Measurements from ENCODE around the gene IRGQ. TPM values are rescaled to one million over a fixed set of nuclear protein-coding genes. Genes with fewer than 3 reads are reported as not detected.
"Not testable (repeated sequence)": the region's sequence is repeated elsewhere in the genome, so short reads cannot be mapped to it uniquely, and the experiment has no call there.

The IRGQ gene
- total RNA-seq, 1 donor from 2014 or later: 19.5 TPM

GRCh38 chr19:43552616-43553015, 43.3 kb downstream of the IRGQ start:
- DNase-seq (ENCODE audit: low read depth) (no peak), FAIRE-seq (no peak)
- H3K4me3 ChIP-seq (ENCODE audit: low read depth, low read length): no peak overlapping the region
- no peak for TF ChIP-seq CTCF (IDR thresholded peaks at IDR 0.05; ENCODE audit: insufficient read depth, low read length, severe bottlenecking)
- no peaks in the 10 kb centered on the region for H3K27me3 ChIP-seq (ENCODE audit: control insufficient read depth, insufficient read depth, low read length)
- peaks cover 24% of the 10 kb centered on the region for H3K36me3 ChIP-seq (ENCODE audit: control insufficient read depth, insufficient read depth, low read length)

DNA sequence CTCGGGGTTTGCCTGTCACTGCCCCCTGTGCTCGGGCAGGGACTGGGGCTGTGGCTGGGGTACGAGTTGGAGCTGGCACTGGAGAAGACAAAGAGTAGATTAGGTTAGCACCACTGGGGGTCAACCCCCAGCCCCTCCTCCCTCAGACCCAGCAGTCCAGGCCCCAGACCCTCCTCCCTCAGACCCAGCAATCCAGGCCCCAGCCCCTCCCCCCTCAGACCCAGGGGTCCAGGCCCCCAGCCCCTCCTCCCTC, 43.8 kb downstream of the IRGQ start:
- FAIRE-seq: no peak
- Histone ChIP-seq H3K4me3 (ENCODE audit: low read depth, low read length) (no peak overlapping the region), H3K27me3 (ENCODE audit: control insufficient read depth, insufficient read depth, low read length) (no peaks in the 10 kb centered on the region), H3K36me3 (ENCODE audit: control insufficient read depth, insufficient read depth, low read length) (peaks cover 24% of the 10 kb centered on the region)
- no peak for TF ChIP-seq CTCF (IDR thresholded peaks at IDR 0.05; ENCODE audit: insufficient read depth, low read length, severe bottlenecking)
- no peak for DNase-seq (ENCODE audit: low read depth)

GRCh38 chr19:43551399-43552197, 44.3 kb downstream of the IRGQ start:
- FAIRE-seq: peak; percentile 60
- no peak overlapping the region for H3K4me3 ChIP-seq (ENCODE audit: low read depth, low read length)
- DNase-seq (ENCODE audit: low read depth): no peak
- no peak for TF ChIP-seq CTCF (IDR thresholded peaks at IDR 0.05; ENCODE audit: insufficient read depth, low read length, severe bottlenecking)
- no peaks in the 10 kb centered on the region for H3K27me3 ChIP-seq (ENCODE audit: control insufficient read depth, insufficient read depth, low read length)
- peaks cover 25% of the 10 kb centered on the region for H3K36me3 ChIP-seq (ENCODE audit: control insufficient read depth, insufficient read depth, low read length)

DNA sequence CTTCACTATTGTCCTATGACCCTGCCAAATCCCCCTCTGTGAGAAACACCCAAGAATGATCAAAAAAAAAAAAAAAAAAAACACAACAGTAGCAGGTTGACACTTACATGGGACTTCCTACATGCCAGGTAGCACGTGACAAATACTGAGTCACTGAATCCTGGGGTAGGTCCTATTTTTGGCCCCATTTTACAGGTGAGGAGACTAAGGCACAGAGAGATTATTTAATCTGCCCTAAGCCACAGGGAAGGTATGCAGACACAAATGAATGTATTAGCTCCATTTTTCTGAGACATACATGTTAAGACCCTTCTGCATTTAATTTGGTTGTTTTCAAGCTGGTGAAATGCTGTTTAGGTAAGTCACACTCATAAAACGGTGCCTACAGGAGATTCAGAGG, 47.2 kb downstream of the IRGQ start:
- Histone ChIP-seq H3K4me3 (ENCODE audit: low read depth, low read length) (no peak overlapping the region), H3K27me3 (ENCODE audit: control insufficient read depth, insufficient read depth, low read length) (no peaks in the 10 kb centered on the region), H3K36me3 (ENCODE audit: control insufficient read depth, insufficient read depth, low read length) (peaks cover 25% of the 10 kb centered on the region)
- TF ChIP-seq CTCF (IDR thresholded peaks at IDR 0.05; ENCODE audit: insufficient read depth, low read length, severe bottlenecking): no peak
- no peak for FAIRE-seq
- DNase-seq (ENCODE audit: low read depth): peak; percentile 9

DNA sequence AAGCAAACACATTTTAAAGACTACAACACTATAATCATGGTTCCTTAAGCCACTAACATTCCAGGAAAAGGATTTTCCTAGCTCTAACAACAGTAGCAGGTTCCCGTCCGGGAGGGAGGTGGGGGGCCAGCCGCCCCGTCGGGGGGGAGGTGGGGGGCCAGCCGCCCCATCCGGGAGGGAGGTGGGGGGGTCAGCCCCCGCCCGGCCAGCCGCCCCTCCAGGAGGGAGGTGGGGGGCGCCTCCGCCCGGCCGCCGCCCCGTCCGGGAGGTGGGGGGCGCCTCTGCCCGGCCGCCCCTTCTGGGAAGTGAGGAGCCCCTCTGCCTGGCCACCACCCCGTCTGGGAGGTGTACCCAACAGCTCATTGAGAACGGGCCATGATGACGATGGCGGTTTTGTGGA, 48.0 kb downstream of the IRGQ start:
- H3K27me3 ChIP-seq (ENCODE audit: control insufficient read depth, insufficient read depth, low read length); DNase-seq (ENCODE audit: low read depth); H3K4me3 ChIP-seq (ENCODE audit: low read depth, low read length); FAIRE-seq: not testable (repeated sequence)
- peaks cover 23% of the 10 kb centered on the region for H3K36me3 ChIP-seq (ENCODE audit: control insufficient read depth, insufficient read depth, low read length)

- no peak for TF ChIP-seq CTCF (IDR thresholded peaks at IDR 0.05; ENCODE audit: insufficient read depth, low read length, severe bottlenecking)
- H3K27me3 ChIP-seq (ENCODE audit: control insufficient read depth, insufficient read depth, low read length): no peaks in the 10 kb centered on the region
- H3K36me3 ChIP-seq (ENCODE audit: control insufficient read depth, insufficient read depth, low read length): peaks cover 18% of the 10 kb centered on the region
- no peak overlapping the region for H3K4me3 ChIP-seq (ENCODE audit: low read depth, low read length)
- FAIRE-seq: no peak
- no peak for DNase-seq (ENCODE audit: low read depth)
These were observed 49.4 kb downstream of the IRGQ start for GRCh38 chr19:43546581-43546980.
